ENCODE measurements around the gene TMEM141. TPM values are rescaled to one million over a fixed set of nuclear protein-coding genes. Genes with fewer than 3 reads are reported as not detected.

The TMEM141 gene
- total RNA-seq, 1 donor from 2014 or later: 64.4 TPM

DNA sequence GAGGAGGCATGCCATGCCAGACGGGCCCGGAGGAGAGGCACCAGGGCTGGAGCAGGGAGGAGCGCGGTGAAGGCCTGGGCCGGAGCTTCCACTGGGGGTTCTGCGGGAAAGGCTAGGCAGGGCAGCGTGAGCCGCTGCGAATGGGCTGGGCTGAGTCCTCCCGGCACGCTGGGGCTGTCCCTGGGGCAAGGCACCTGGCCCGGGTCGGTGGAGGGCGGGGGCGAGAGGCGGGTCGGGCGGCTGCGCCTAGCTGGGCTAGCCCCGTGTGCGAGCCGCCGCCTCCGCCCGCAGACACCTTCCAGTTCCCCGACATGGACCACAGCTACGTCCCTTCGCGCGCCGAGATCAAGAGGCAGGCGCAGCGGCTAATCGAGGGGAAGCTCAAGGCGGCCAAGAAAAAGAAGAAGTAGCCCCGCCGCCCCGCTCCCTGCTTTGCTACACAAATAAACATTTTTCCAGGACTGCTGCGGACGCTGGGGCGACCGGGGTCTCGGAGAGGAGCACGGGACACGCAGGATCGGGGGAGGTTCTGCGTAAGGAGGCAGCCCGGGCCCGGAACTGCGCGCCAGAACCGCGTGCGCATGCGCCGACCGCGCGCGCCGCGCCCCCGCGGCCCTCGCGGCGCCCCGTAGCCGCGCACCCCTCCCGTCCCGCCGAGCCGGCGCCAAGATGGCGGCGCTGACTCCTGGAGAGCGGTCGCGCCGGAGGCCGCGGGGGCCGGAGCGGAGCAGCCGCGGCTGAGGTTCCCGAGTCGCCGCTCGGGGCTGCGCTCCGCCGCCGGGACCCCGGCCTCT is 16.3 kb downstream of the TMEM141 start, which contains the start of gene RABL6:
RABL6 (plus strand) TSS at position 668 of the 794 bp plus-strand sequence. CDS start 249 bp downstream, outside the sequence.
- DNase-seq: peak; percentile 90
- Histone ChIP-seq H3K27ac (peak within 1 kb of the TSS; percentile 91), H3K4me1 (peaks cover 30% of the 10 kb centered on the region), H3K9me3 (no peaks in the 10 kb centered on the region), H3K4me3 (peak within 1 kb of the TSS; percentile 85), H3K36me3 (peaks cover 7% of the 10 kb centered on the region), H3K27me3 (no peaks in the 10 kb centered on the region)
- peak; percentile 92 for ATAC-seq
- intact Hi-C loops (cut with DNase I): no loop called here
- TF ChIP-seq, protein P1, sequence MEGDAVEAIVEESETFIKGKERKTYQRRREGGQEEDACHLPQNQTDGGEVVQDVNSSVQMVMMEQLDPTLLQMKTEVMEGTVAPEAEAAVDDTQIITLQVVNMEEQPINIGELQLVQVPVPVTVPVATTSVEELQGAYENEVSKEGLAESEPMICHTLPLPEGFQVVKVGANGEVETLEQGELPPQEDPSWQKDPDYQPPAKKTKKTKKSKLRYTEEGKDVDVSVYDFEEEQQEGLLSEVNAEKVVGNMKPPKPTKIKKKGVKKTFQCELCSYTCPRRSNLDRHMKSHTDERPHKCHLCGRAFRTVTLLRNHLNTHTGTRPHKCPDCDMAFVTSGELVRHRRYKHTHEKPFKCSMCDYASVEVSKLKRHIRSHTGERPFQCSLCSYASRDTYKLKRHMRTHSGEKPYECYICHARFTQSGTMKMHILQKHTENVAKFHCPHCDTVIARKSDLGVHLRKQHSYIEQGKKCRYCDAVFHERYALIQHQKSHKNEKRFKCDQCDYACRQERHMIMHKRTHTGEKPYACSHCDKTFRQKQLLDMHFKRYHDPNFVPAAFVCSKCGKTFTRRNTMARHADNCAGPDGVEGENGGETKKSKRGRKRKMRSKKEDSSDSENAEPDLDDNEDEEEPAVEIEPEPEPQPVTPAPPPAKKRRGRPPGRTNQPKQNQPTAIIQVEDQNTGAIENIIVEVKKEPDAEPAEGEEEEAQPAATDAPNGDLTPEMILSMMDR (IDR thresholded peaks at IDR 0.05): no peak

DNA sequence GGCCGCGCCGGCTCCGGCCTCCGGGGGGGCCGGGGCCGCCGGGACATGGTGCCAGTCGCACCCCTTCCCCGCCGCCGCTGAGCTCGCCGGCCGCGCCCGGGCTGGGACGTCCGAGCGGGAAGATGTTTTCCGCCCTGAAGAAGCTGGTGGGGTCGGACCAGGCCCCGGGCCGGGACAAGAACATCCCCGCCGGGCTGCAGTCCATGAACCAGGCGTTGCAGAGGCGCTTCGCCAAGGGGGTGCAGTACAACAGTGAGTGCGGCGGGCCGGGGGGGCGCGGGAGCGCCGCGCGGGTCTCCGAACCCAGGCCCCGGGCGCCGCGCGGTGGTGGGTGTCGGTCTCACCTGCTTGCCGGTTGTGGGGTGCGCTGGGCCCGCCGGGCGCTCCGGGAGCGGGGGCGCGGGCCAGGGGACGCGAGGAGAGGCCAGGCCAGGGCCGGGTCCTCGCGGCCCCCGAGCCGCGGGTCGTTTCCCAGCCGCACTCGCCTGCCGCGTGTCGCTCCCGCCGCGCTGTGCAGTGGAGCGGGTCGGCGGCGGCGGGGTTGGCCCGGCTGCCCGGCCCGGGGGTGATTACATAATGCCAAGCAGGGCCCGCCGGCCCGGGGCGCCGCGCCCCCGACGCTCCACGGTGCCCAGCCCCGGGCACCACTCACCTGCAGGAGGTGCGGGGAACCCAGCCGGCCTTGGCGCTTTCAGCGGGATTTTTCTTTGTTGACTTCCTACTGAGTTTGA is 17.1 kb downstream of the TMEM141 start:
- Histone ChIP-seq H3K27me3 (no peaks in the 10 kb centered on the region), H3K4me1 (peaks cover 30% of the 10 kb centered on the region), H3K27ac (peak overlapping the region; percentile 78), H3K9me3 (no peaks in the 10 kb centered on the region), H3K36me3 (peaks cover 14% of the 10 kb centered on the region), H3K4me3 (peak overlapping the region; percentile 85)
- peak; percentile 81 for DNase-seq
- ATAC-seq: peak; percentile 21
- intact Hi-C loops (cut with DNase I): no loop called here
- TF ChIP-seq, protein P1 (IDR thresholded peaks at IDR 0.05): no peak

DNA sequence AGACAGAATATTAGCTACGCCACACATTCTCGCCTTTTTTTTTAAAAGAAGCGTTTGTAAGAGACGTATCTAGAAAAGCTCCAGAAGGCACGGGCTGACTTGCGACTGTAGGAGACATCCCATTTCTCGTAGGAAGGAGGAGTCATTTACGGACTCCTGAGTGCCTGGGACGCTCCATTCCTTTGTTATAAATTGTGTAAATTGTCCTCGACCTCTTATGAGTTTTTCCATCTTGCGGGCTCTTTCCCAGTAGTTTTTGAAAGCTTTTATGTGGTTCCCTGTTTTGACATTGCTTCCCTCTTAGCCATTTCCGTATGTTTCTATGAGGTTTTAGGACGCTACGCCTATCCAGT is 17.6 kb downstream of the TMEM141 start:
- TF ChIP-seq, protein P1 (IDR thresholded peaks at IDR 0.05): no peak
- H3K4me1 ChIP-seq: peaks cover 30% of the 10 kb centered on the region
- intact Hi-C loops (cut with DNase I): no loop called here
- H3K9me3 ChIP-seq: no peaks in the 10 kb centered on the region
- DNase-seq (no peak), ATAC-seq (no peak)
- peak overlapping the region; percentile 78 for H3K27ac ChIP-seq
- H3K4me3 ChIP-seq: peak overlapping the region; percentile 85
- no peaks in the 10 kb centered on the region for H3K27me3 ChIP-seq
- H3K36me3 ChIP-seq: peaks cover 15% of the 10 kb centered on the region

DNA sequence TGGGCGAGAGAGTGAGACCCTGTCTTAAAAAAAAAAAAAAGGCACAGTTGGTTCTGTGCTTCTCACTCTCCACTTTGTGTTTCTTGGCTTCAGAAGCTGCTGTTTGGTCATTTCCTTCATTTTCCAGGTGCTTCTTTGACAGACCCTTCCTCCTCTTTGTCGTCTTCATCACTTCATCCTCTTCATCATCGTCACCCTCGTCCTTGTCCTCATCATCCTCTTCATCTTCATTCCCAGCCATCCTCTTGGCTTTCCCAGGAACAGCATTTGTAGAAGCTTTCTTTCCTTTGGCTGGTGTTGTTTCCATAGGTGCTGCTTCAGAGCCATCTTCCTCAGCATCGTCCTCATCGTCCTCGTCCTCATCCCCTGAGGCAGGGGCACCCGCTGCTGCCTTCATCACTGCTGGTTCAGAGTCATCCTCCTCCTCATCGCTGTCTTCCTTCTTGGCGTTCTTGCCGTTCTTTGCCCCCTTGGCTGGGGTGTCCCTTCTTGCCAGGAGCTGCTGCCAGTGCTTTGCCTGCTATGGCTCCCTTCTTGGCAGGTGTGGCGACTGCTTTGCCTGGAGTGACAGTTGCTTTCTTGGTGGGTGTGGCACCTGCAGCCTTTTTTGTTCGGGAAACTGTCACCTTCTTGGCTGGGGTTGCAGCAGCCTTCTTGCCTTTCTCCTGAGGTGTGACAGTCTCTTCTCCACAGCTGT is 23.7 kb downstream of the TMEM141 start:
- TF ChIP-seq, protein P1 (IDR thresholded peaks at IDR 0.05): no peak
- Histone ChIP-seq H3K36me3 (peaks cover 21% of the 10 kb centered on the region), H3K27ac (no peak overlapping the region), H3K4me3 (no peak overlapping the region), H3K27me3 (no peaks in the 10 kb centered on the region), H3K9me3 (no peaks in the 10 kb centered on the region), H3K4me1 (peaks cover 7% of the 10 kb centered on the region)
- intact Hi-C loops (cut with DNase I): no loop called here
- DNase-seq (no peak), ATAC-seq (no peak)

DNA sequence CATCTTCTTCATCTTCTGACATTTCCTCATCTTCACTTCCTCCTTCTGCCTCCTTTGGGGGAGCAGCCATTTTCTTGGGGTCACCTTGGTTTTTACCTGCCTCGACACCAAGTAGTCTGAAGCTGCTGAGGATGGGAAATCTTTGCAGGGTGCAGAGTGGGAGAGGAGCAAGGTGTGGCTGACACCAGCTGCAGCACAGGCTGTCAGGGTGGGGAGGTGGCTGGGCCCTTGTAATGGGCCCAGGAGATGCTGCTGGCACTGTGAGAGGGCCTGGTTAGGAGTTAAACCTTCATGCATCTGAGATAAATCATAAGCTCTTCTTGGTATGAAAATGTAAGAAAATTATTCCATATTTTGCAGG is 24.3 kb downstream of the TMEM141 start:
- Histone ChIP-seq H3K27ac (no peak overlapping the region), H3K4me3 (no peak overlapping the region), H3K4me1 (peaks cover 2% of the 10 kb centered on the region), H3K27me3 (no peaks in the 10 kb centered on the region), H3K36me3 (peaks cover 21% of the 10 kb centered on the region), H3K9me3 (no peaks in the 10 kb centered on the region)
- ATAC-seq (no peak), DNase-seq (no peak)
- TF ChIP-seq, protein P1 (IDR thresholded peaks at IDR 0.05): no peak
- intact Hi-C loops (cut with DNase I): no loop called here

Measured in upper lobe of right lung (tissue), 1 donor.